HG03097 (cell line): ENCODE data around the gene ASCL2.
"Not testable (repeated sequence)": the region's sequence is repeated elsewhere in the genome, so short reads cannot be mapped to it uniquely, and the experiment has no call there.

Experiments
- ATAC-seq: cut with Tn5 transposase; IDR thresholded peaks from one replicate; pipeline ENCODE4 v1.9.1; 2021; ENCODE audit not compliant: unreplicated experiment, low FRiP score

ASCL2 gene

DNA sequence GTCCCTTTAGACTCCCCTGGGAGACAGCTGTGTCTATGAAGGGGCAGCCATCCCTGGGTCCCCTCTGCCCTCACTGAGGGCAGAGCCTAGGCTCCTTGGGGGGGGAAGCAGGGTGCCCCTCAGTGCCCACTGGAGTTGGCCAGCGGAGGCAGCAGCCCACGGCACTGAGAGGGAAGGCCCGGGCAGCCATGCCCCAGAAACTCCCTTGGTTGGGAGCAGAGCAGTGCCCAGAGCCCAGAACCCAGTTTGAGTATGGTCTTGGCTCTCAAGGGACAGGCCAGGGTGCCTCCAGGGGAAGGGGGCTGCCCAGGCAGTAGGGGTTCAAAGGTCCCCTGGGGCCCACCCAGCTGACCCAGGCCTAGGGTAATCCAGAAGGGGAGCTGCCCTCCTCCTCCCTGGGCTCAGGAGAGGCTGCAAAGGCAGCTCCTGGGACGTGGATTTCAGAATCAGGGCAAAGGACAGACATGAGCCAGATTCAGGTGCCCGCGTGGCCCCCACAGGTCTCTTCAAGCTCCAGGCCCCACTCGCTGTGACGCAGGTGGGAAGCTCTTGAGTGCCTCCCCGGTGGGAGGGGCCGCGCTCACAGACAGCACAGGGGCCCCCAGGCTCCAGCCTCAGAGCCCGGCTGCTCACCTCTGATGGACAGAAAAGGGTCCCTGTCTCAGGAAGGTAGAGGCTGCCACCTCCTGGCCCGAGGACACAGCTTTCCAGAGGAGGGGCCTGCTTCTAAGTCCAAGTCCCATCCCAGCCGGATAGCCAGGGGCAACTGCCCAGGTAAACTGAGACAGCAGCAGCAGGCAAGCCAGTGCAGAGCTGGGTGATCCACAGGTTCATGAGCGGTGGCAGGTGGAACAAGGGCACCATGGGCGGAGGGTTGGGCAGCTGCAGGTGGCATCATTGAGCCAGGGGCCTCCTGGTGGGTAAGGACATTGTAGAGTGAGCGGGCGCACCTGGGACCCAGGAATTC is 28.7 kb upstream of the ASCL2 start:
- ATAC-seq = no peak

DNA sequence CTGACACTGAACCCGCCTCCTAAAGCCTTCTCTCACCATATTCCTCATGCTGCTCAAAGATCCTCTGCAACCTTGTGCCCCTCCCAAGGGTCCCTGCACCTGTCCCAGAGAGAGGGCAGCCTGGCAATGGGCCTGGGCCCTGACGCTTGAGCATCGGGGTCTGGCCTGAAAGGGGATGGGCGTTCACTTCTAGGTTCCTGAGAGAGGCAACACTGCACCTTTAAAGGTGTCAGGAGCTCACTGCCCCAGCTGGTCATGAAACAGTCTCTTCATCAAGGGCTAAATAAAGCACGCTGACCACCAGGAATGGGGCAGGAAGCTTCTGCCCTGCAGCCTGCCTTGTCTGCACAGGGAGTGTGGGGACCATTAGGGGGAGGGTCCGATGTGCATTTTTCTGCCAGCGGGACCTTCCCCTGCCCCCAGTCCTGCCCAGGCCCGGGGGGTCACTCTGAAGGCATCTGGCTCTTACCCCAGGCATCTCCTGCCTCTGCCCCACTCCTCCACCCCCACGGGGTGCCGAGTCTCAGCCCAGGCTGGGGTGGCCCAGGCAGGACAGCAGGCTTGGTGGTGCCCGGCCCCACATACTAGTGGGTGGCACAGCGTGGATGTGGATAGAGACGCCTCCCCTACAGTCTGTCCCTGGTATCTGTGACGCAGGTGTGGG is 27.9 kb upstream of the ASCL2 start:
- ATAC-seq = no peak

DNA sequence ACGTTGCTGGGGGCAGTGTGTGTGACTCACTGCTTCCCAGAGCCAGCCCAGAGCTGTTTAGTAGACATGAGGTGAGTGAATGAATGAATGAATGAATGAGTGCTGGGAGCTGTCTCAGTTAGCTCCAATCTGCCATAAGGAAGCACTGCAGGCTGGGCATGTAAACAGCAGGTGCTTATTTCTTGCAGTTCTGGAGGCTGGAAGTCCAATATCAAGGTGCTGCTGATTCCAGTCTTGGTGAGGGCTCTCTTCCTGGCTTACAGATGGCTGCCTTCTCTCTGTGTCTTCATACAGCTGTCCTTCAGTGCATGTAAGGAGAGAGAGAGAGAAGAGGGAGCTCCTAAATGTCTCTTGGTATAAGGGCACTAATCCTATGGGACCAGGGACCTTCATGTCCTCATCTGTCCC is 27.2 kb upstream of the ASCL2 start:
- no peak for ATAC-seq

DNA sequence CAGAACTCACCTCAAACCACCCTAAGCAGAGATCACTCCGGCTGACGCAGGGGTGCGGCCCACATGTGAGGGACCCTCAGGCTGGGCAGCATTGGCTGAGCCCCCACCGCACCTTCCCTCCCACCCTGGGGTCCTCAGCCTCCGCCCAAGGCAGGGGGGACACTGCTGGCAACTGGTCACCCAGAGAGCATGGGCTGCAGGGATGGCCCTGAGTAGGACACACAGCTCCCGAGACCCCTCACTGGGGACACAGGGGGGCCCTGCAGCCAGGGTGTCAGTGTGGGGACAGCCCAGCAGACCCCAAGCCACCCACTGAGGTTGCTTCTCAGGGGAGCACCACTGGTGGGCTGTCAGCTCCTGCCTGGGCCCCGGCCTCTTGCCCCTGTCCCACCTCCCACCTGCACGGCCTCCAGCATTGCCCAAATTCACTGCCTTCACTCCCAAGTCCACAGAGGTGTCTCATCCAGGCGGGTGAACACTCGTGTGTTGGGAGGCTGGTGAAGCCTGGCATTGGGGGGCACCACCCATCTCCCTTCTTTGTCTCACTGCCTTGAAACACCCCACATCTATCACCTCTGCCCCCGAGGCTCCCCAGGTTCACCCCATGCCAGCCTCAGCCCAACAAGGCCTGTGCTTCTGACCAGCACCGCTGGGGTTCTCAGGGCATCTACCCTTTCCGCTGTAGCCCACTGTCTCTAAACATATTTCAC is 26.7 kb upstream of the ASCL2 start:
- no peak for ATAC-seq

DNA sequence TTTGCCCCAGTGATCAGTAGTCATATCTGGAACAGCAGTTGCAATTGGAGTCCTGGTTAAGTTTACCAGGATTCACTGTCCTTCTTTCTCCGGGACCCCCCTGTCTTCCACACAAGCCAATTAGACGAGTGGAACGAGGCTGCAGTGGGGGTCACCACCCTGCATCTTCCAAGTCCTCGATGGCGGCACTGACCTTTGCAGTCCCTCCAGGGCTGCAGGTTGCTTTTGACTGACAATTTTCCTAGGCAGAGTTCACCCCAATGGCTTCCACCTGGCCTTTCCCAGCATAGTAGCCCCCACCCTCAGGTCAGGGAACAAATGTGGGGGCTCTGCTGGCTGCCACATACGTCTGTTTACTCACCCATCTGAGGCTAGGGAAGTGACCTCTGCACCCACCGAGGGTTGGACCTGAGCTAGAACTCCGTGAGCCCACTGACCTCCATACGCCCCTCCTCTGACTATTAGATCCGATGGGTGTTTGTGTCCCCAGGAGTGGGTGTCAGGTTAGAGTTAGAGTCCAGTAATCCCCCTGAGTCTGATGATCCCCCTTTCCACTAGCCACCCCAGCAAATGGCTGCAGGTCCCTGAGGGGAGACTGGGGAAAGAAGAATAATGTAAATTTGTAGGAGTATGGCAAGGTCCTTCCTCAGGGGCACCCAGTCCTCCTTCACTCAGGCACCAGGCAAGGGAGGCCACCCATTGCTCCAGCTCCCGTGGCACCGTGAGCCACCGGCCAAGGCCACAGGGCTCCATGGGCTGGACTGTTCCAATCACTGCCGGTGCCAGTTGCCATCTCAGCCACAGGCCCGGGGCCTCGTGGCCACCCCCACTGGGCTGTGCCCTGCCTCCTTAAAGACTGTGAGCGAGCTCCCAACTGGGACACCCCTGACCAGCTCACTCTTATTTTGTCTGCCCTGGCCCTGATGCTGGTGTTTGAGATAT is 25.9 kb upstream of the ASCL2 start:
- ATAC-seq = no peak

DNA sequence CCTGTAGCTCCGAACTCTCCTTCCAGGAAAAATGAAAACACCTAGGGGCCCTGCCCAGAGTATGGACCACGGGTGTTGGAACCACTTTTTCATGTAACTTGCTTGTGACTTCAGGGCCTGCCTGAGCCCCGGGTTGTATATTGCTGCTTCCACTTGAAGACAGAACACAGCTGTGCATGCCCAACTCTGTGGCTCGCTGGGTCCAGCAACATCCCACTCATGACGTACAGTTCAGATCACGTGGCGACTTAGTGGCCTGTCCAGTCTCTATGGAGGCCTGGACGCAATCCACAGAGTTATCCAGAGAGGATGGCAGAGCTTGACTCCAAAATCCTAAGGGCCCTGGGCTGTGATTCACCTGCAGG is 24.5 kb upstream of the ASCL2 start:
- ATAC-seq = no peak

DNA sequence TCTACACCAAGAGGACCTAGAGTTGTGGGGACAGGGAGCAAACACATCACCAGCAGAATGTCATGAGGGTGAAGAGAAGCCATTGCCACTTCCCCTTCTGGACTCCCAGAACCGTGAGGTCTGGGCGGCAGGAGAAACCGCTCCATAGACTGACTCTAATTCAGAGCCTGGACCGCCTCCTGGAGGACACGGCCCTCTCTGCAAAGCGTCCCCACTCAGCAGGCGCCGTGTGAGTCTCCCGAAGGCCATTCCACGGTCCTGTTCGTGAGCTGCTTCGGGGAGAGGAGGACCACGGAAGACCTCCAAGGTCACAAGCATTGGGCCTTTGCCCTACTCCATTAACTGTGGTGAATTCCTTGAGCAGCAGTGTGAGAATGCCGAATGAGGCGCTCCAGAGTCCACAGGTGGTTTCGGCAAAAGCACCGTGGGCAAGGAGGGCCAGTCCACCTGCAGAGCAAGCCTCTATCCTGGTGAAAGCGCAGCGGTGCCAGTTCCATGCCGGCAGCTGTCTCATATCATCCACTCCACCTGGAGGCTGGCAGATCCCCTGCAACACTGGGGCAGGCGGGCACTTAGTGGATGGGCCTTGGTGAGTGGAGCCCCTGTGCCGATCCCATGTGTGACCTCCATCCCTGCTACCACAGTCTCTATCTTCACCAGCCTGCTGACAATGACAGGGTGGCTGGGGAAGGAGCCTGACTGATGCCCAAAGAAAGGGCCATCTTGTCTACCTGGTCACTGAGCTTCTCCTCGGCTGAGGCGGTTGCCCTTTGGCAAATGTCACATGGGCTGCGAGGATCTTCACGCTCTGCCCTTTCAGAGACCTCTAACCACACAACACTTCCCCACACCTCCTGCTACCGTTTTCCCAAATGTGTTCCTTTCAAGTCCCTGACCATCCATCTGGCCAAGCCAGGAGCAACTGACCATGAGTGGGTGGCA is 23.9 kb upstream of the ASCL2 start:
- no peak for ATAC-seq

DNA sequence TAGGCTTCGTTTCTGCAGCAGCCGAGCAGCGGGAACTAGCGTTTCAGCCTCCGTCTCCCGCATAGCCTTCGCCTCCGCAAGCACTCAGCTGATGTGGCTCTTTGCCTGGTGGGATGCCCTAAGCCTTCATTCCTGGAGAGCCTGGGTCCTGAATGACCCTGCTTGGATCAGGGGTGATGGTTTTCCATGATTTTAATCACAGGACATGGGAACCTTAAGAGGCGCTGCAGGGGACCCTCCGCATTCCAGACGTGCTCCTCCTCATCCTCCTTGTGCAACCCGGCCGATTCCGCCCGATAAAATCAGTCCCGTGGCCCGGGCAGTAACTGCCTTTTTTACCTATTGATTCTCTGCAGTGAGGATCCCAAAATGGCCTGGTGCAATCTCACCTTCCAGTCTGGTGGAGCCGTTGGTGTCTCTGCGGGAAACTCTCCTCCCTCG is 23.2 kb upstream of the ASCL2 start:
- no peak for ATAC-seq

DNA sequence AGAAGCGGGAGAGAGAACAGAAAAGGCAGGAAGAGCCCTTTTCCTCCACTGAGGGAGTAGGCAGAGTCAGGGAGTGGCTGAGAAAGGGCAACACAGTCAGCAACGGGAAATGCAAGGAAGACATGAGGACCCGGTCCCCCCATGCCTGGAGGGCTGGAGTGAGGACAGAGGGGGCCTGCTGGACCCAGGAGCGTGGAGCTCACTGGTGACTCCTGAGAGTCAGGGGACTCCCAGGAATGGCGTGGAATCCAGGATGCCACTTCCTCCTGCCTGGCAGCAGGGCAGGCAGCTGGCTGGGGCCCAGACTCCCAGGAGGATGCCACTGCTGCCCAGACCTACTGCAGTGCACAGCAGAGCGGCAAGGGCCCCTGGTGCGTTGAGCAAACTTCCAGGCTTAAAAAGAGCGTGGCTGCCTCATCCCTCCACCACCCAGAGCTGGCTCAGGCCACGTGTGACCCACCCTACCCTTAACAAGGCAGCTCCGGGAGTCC is 20.0 kb upstream of the ASCL2 start:
- no peak for ATAC-seq

DNA sequence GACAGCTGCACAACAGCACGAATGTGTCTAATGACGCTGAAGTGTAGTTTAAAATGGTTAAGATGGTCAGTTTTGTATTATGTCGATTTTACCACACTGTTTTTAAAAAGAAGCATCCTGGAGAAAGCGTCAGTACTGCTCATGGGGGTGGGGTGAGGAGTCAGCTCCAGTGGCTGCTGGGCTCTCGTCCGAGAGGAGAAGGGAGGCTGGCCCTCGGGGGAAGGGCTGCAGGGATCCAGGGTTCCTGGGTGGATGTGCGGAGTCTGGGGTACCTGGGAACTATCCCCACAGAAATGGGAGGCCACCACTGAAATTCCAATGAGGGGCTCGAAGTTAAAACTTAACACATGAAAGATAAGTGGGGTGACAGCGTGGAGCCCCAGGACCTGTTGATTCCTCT is 19.5 kb upstream of the ASCL2 start:
- ATAC-seq = no peak

DNA sequence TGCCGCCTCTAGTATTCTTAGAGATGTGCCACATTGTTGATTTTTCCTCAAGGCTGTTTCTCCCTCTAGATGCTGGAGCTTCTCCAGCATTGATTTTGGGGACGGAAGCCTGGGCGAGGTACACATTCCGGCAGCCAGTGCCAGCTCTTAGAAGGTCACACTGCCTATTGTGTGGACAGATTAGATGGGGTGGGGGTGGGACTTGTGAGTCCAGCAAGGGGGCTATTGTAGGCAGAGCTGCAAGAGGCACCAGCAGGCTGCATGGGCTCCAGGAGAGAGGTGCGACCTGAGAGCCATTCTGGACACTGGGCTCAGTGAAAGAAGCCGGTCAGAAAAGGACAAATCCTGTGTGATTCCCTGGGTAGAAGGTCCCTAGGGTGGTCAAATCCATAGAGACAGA is 19.0 kb upstream of the ASCL2 start:
- no peak for ATAC-seq

DNA sequence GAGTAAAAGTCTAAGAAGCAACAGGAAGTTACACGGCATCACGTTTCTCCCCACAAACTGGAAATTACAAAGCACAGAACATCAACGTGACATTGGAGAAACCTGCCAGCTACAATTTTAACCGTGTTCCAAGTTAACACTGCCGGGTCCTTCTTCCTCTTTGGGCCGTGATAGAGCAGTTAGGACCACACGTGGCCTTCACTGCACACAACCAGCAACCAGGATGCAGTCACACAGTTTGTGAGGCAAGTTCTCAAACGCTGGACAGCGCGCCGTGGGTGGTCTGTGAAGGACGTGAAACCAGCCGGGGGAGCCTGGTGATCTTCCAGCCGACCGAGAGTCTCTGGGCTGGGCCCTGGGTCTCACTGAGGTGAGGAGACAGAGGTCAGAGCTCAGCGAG is 16.7 kb upstream of the ASCL2 start:
- ATAC-seq = no peak

DNA sequence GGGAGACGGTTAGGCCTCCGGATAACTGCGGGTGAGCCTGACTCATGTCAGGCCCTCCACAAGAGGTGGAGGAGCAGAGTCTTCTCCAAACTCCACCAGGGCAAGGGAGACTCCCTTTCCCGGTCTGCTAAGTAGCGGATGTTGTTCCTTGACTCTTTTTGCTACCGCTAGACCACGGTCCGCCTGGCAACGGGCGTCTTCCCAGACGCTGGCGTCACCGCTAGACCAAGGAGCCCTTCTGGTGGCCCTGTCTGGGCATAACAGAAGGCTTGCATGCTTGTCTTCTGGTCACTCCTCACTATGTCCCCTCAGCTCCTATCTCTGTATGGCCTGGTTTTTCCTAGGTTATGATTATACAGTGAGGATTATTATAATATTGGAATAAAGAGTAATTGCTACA is 16.0 kb upstream of the ASCL2 start:
- ATAC-seq = not testable (repeated sequence)

DNA sequence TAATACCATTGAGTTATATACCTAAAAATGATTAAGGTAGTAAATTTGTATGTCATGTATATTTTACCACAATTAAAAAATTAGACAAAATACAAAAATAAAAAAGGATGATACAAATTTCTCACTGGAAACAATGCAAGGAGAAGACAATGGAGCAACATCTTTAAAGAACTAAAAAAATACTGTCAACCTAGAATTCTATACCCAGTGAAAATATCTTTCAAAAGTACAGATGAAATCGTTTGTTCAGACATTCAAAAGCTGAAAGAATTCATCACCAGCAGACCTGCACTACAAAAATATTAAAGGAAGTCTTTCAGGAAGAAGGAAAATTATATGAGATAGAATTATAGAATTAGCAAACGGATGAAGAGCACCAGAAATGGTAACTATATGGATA is 9.8 kb upstream of the ASCL2 start:
- ATAC-seq = no peak

DNA sequence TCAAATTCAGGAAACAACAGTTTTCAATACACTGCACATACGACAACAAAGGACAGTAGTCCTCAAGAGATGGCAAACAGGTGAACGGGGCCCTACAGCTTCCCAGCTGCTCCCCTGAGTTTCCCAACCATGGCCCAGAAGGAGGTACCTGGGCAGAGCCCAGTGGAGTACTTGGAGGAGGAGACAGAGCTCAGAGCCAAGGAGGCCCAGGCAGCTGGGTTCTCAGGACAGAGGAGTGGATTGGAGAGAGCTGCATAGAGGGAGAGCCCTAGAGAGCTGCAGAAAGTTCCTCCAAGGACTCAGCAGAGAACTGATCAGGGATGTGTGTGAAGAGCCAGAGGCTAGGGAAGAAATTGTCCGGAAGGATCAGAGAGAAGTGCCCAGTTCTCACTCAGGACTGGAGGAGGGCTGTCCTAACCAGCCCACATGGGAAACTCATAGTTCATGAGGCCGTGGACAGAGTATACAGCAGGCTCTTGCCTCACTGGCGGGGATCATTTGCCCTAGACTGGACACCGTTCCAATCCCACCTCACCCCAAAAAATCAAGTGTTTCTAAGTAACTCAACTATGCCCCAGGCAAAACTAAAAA is 7.6 kb upstream of the ASCL2 start:
- no peak for ATAC-seq

DNA sequence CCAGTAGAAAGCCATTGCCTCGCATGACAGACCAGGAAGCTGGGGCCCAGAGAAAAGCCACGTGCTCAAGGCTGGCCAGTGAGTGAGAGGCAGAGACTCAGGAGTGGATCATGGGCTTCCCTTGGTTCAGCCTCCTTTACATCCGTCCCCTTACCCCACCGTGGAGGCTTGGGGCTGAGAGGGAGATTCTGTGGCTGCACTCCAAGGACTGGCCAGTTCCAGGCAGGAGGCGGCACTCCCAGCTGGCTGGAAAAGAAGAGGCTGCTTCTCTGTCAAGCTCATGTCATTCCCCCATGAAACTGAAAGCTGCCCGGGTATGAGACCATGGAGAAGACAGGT is 6.6 kb upstream of the ASCL2 start:
- no peak for ATAC-seq

DNA sequence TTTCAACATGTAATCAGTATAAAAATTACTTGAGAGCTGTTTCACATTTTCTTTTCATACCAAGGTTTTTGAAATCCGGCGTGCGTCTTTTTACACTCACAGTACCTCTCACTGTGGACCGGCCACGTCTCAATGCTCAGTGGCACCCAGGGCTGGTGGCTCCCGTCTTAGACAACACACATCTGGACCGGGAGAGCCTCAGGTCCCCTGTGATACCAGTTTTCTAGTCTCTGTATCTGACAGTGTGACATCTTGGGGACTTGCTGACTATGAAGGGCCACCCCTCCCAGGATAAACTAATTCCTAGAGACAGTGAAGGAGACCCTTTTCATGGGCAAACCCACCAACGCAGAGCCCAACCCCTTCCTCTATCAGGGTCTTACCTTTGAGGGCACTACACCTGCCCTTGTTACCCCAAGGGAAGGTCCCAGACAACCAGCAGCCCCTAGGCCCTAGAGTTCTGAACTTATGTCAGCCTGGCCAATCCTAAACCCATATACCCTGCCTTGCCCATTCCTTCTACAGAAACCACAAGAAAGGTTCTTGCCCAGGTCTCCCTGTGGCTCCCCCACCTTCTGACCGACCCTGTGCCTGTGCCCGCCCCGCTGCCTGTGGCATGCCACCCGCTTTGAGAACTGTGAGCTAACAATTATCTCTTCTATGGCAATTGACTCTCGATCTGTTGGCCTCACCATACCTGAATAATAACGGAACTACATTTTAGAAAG is 6.1 kb upstream of the ASCL2 start:
- ATAC-seq = no peak
